HCT116 (cell line): Measurements from ENCODE around the gene IFITM2. TPM values are rescaled to one million over a fixed set of nuclear protein-coding genes. Genes with fewer than 3 reads are reported as not detected.

ENCODE experiments used
- ATAC-seq: fragments of 200-7000 bp; cut with Tn5 transposase; 2 replicates; pipeline ENCODE4 v1.9.1; 2020; ENCODE audit warnings: mild to moderate bottlenecking, moderate library complexity
- BruUV-seq: library from RNA; stranded (reverse); fragments of 400-500 nt; replicated peaks from 2 replicates; lab custom pipeline; 2021; lab: Mats Ljungman, UMichigan
- CTCF ChIA-PET: fragments of 300-600 bp; sonication (Branson Sonifier 250); formaldehyde crosslinking; loops from one replicate; lab custom pipeline; 2021; ENCODE audit warnings: antibody characterized with exemption; lab: Charles Lee
- POLR2A ChIA-PET: fragments of 300-600, 350-600 bp; sonication (Branson Sonifier 250); formaldehyde crosslinking; loops from one replicate; lab custom pipeline; 2021; ENCODE audit warnings: antibody characterized with exemption; lab: Charles Lee
- RAD21 ChIA-PET, 2 experiments: fragments of 300-600 bp; sonication (Branson Sonifier 250); formaldehyde crosslinking; loops; one replicate each; lab custom pipeline; 2023; ENCODE audit warnings: low total read pairs in 2 of 2; ENCODE audit not compliant: uncharacterized antibody in 2 of 2, unreplicated experiment in 2 of 2, low non-redundant PET in 1 of 2; lab: Charles Lee
- DNase-seq: peaks from one replicate; pipeline ENCODE4 v3.0.0-alpha.2; 2010; ENCODE audit warnings: low read depth, low spot score
- H2AFZ ChIP-seq: fragments of 200-600 bp; shearing (Covaris generic), sonication (generic); 2 replicates; pipeline ENCODE4 v1.6.1; 2017; ENCODE audit warnings: low read depth, mixed run types, mixed read lengths, antibody characterized with exemption, low read length; ENCODE audit not compliant: poor library complexity, severe bottlenecking
- H3K27ac ChIP-seq: 2 replicates; pipeline ENCODE4 v1.5.1; 2012; ENCODE audit warnings: low read depth, low read length
- H3K27me3 ChIP-seq: fragments of 200-600 bp; sonication (generic); 2 replicates; pipeline ENCODE4 v1.6.1; 2016; ENCODE audit warnings: mixed run types, low read length, mixed read lengths; ENCODE audit not compliant: insufficient read depth
- H3K36me3 ChIP-seq, 2 experiments: fragments of 200-500 bp in 1 of 2; fragments of 200-600 bp in 1 of 2; sonication (Bioruptor generic) in 1 of 2; sonication (generic) in 1 of 2; 2 replicates each; pipeline versions ENCODE4 v1.5.1 to v1.6.1; 2014 to 2016; ENCODE audit warnings: low read length in 2 of 2, inconsistent platforms in 1 of 2, mixed read lengths in 1 of 2, mixed run types in 1 of 2; ENCODE audit not compliant: insufficient read depth in 2 of 2, control insufficient read depth in 1 of 2
- H3K4me1 ChIP-seq, 2 experiments: fragments of 200-600 bp in 1 of 2; sonication (generic) in 1 of 2; 2 replicates each; pipeline versions ENCODE4 v1.5.1 to v1.6.1; 2012 to 2017; ENCODE audit warnings: low read length in 2 of 2, inconsistent platforms in 1 of 2, mild to moderate bottlenecking in 1 of 2, mixed read lengths in 1 of 2, mixed run types in 1 of 2, moderate library complexity in 1 of 2; ENCODE audit not compliant: insufficient read depth in 2 of 2, control insufficient read depth in 1 of 2
- H3K4me2 ChIP-seq: fragments of 200-600 bp; sonication (generic); 2 replicates; pipeline ENCODE4 v1.6.1; 2017; ENCODE audit warnings: mixed run types, low read length, mixed read lengths
- H3K4me3 ChIP-seq, 2 experiments: fragments of 200-600 bp in 1 of 2; sonication (generic) in 1 of 2; replicated peaks in 1 of 2; 2 replicates each; pipeline ENCODE4 v1.5.1; 2011 to 2016; ENCODE audit warnings: low read length in 2 of 2, control low read depth in 1 of 2, low read depth in 1 of 2, mild to moderate bottlenecking in 1 of 2, mixed read lengths in 1 of 2, mixed run types in 1 of 2
- H3K79me2 ChIP-seq: fragments of 200-600 bp; sonication (generic); 2 replicates; pipeline ENCODE4 v1.6.1; 2017; ENCODE audit warnings: mild to moderate bottlenecking, mixed run types, low read length, moderate library complexity, mixed read lengths; ENCODE audit not compliant: insufficient read depth
- H3K9ac ChIP-seq: fragments of 200-600 bp; sonication (generic); 2 replicates; pipeline ENCODE4 v1.6.1; 2016; ENCODE audit warnings: low read length, mixed read lengths
- H3K9me2 ChIP-seq: fragments of 200-600 bp; sonication (generic), shearing (Covaris generic); 2 replicates; pipeline ENCODE4 v1.6.1; 2017; ENCODE audit warnings: mixed run types, mild to moderate bottlenecking, moderate library complexity; ENCODE audit not compliant: insufficient read depth
- H3K9me3 ChIP-seq, 2 experiments: fragments of 200-500 bp in 1 of 2; fragments of 200-600 bp in 1 of 2; sonication (Bioruptor generic) in 1 of 2; sonication (generic) in 1 of 2; 2 replicates each; pipeline ENCODE4 v1.6.1; 2014 to 2017; ENCODE audit warnings: low read length in 2 of 2, mixed read lengths in 2 of 2, inconsistent platforms in 1 of 2, low read depth in 1 of 2, mild to moderate bottlenecking in 1 of 2, mixed run types in 1 of 2, moderate library complexity in 1 of 2; ENCODE audit not compliant: control insufficient read depth in 1 of 2, insufficient read depth in 1 of 2
- H4K20me1 ChIP-seq: fragments of 200-600 bp; sonication (generic), shearing (Covaris generic); 2 replicates; pipeline ENCODE4 v1.6.1; 2017; ENCODE audit warnings: mixed run types, mild to moderate bottlenecking, moderate library complexity; ENCODE audit not compliant: insufficient read depth
- ATF3 ChIP-seq: IDR thresholded peaks from 2 replicates; pipeline ENCODE4 v1.6.1; 2012
- CBX3 ChIP-seq: IDR thresholded peaks from 2 replicates; pipeline ENCODE4 v1.6.1; 2012; ENCODE audit warnings: low read depth
- CTCF ChIP-seq, 3 experiments: fragments of 200-600 bp in 1 of 3; sonication (generic) in 1 of 3; IDR thresholded peaks in 2 of 3; conservative IDR thresholded peaks in 1 of 3; 2 replicates each; pipeline ENCODE4 v1.5.1; 2012 to 2017; ENCODE audit warnings: low read depth in 2 of 3, low read length in 2 of 3, antibody characterized with exemption in 1 of 3, borderline replicate concordance in 1 of 3, control low read depth in 1 of 3, mild to moderate bottlenecking in 1 of 3, mixed read lengths in 1 of 3, mixed run types in 1 of 3, moderate library complexity in 1 of 3; ENCODE audit not compliant: insufficient read depth in 1 of 3
- EGR1 ChIP-seq: IDR thresholded peaks from 2 replicates; pipeline ENCODE4 v1.6.1; 2012; ENCODE audit warnings: low read depth
- ZBTB33 ChIP-seq: IDR thresholded peaks from 2 replicates; pipeline ENCODE4 v1.6.1; 2011; ENCODE audit warnings: mild to moderate bottlenecking, low read length, moderate library complexity; ENCODE audit not compliant: insufficient replicate concordance; ENCODE audit errors: extremely low read depth
- intact Hi-C: fragments of 100-400 bp; cut with micrococcal nuclease; formaldehyde crosslinking; loops from 2 replicates; pipeline ENCODE4 v1.10.0; 2022
- total RNA-seq: library from RNA; stranded (reverse); gene quantifications from one replicate; pipeline ENCODE4 v1.2.1, GENCODE V29; 2021; ENCODE audit not compliant: unreplicated experiment

Gene IFITM2
- total RNA-seq, 1 experiment from 2014 or later: 106 TPM

- ChIA-PET CTCF (no interaction called here), POLR2A (no interaction called here), RAD21 (no interaction called here)
- H3K9me2 ChIP-seq: no peaks in the 10 kb centered on the region
- peaks cover 9 to 19% of the 10 kb centered on the region in 2 experiments; a peak in 3 of 4 replicates for H3K4me1 ChIP-seq
- intact Hi-C loops: no loop called here
- H3K4me2 ChIP-seq: no peak overlapping the region
- H3K27ac ChIP-seq: no peak overlapping the region; the same call in 1 of the 2 replicates
- no peak overlapping the region for H3K4me3 ChIP-seq
- peaks cover 0 to 5% of the 10 kb centered on the region in 2 experiments; a peak in 3 of 4 replicates for H3K36me3 ChIP-seq
- H2AFZ ChIP-seq: no peak overlapping the region
- no peak overlapping the region for H3K9ac ChIP-seq
- TF ChIP-seq EGR1: no peak
- TF ChIP-seq CBX3: no peak
- H3K79me2 ChIP-seq: peaks cover 7% of the 10 kb centered on the region; the same call in 1 of the 2 replicates
- H3K9me3 ChIP-seq: no peaks in the 10 kb centered on the region
- no TSS peak for BruUV-seq
- H4K20me1 ChIP-seq: no peaks in the 10 kb centered on the region
- no peak for ATAC-seq
- H3K27me3 ChIP-seq: no peaks in the 10 kb centered on the region
- no peak for DNase-seq
Measured at GRCh38 chr11:292211-293121, 15.2 kb upstream of the IFITM2 start.

GRCh38 chr11:293271-293851 is 14.3 kb upstream of the IFITM2 start:
- ChIA-PET RAD21 (no interaction called here), CTCF (no interaction called here)
- no TSS peak for BruUV-seq

More at GRCh38 chr11:293271-293851, 14.3 kb upstream of the IFITM2 start:
- peaks cover 5% of the 10 kb centered on the region; the same call in 1 of the 2 replicates for H3K79me2 ChIP-seq
- H4K20me1 ChIP-seq: no peaks in the 10 kb centered on the region
- DNase-seq (no peak), ATAC-seq (no peak)
- H3K4me2 ChIP-seq: no peak overlapping the region
- no peak overlapping the region for H3K27ac ChIP-seq
- H3K36me3 ChIP-seq: peaks cover 0 to 5% of the 10 kb centered on the region in 2 experiments; a peak in 3 of 4 replicates
- H3K27me3 ChIP-seq: no peaks in the 10 kb centered on the region
- H2AFZ ChIP-seq: no peak overlapping the region
- H3K9me2 ChIP-seq: no peaks in the 10 kb centered on the region
- H3K9ac ChIP-seq: no peak overlapping the region
- H3K4me3 ChIP-seq: no peak overlapping the region
- peaks cover 4 to 12% of the 10 kb centered on the region in 2 experiments; a peak in 3 of 4 replicates for H3K4me1 ChIP-seq
- POLR2A ChIA-PET: no interaction called here
- intact Hi-C loops: no loop called here
- TF ChIP-seq CTCF (IDR thresholded peaks at IDR 0.05 in 2 of 3, conservative IDR thresholded peaks at IDR 0.05 in 1 of 3; ENCODE audit: borderline replicate concordance in 1 of 3, insufficient read depth in 1 of 3, low read depth in 2 of 3, low read length in 2 of 3) (no peak), ATF3 (no peak), CBX3 (no peak), ZBTB33 (no peak)
- H3K9me3 ChIP-seq: no peaks in the 10 kb centered on the region
